K562 (cell line): ENCODE results near the gene CATSPER3. TPM values are rescaled to one million over a fixed set of nuclear protein-coding genes. Genes with fewer than 3 reads are reported as not detected.

Experiments used
- BHLHE40 ChIP-seq: IDR thresholded peaks from 2 replicates; pipeline ENCODE4 v1.6.1; 2011; ENCODE audit warnings: low read length, improper control_type of control experiment
- BMI1 ChIP-seq: fragments of 150-350 bp; IDR thresholded peaks from 2 replicates; pipeline ENCODE4 v1.6.1; 2014; ENCODE audit warnings: low read length
- DPF2 ChIP-seq: fragments of 450-650 bp; IDR thresholded peaks from 2 replicates; pipeline ENCODE4 v1.6.1; 2016
- EHMT2 ChIP-seq: fragments of 450-650 bp; IDR thresholded peaks from 2 replicates; pipeline ENCODE4 v1.6.1; 2018; ENCODE audit warnings: antibody characterized with exemption
- HSF4 ChIP-seq: fragments of 250-450 bp; sonication (Bioruptor Pico); IDR thresholded peaks from 2 replicates; pipeline ENCODE4 v2.1.2; 2022; ENCODE audit warnings: mild to moderate bottlenecking, moderate library complexity, borderline replicate concordance
- MGA ChIP-seq: fragments of 450-650 bp; IDR thresholded peaks from 2 replicates; pipeline ENCODE4 v1.6.1; 2016; ENCODE audit warnings: mild to moderate bottlenecking, moderate library complexity
- NCOR1 ChIP-seq: fragments of 450-650 bp; IDR thresholded peaks from 2 replicates; pipeline ENCODE4 v1.6.1; 2016; ENCODE audit warnings: mild to moderate bottlenecking, moderate library complexity
- POLR2G ChIP-seq: fragments of 200-400 bp; formaldehyde crosslinking; IDR thresholded peaks from 2 replicates; pipeline ENCODE4 v1.6.1; 2017; ENCODE audit warnings: low read depth, mild to moderate bottlenecking, antibody characterized with exemption, low read length, moderate library complexity
- RBM22 ChIP-seq: fragments of 200-400 bp; formaldehyde crosslinking; IDR thresholded peaks from 2 replicates; pipeline ENCODE4 v1.6.1; 2018; ENCODE audit warnings: low read length, low read depth; ENCODE audit not compliant: poor library complexity, severe bottlenecking
- THRA ChIP-seq: fragments of 450-650 bp; IDR thresholded peaks from 2 replicates; pipeline ENCODE4 v1.6.1; 2017; ENCODE audit warnings: mild to moderate bottlenecking, moderate library complexity
- THRB ChIP-seq: fragments of 450-650 bp; formaldehyde crosslinking; conservative IDR thresholded peaks from 2 replicates; pipeline ENCODE4 v1.4.0; 2022; ENCODE audit warnings: mild to moderate bottlenecking, missing genetic modification characterization
- XRCC3 ChIP-seq: fragments of 450-650 bp; IDR thresholded peaks from 2 replicates; pipeline ENCODE4 v1.6.1; 2017; ENCODE audit warnings: mild to moderate bottlenecking, moderate library complexity
- ZNF507 ChIP-seq: conservative IDR thresholded peaks from 2 replicates; pipeline ENCODE4 v1.6.1; 2017; ENCODE audit warnings: missing genetic modification characterization, missing compliant biosample characterization
- ZNF766 ChIP-seq: fragments of 200-800 bp; sonication (Bioruptor generic); conservative IDR thresholded peaks from 2 replicates; pipeline ENCODE4 v1.6.1; 2016; ENCODE audit warnings: missing genetic modification characterization, missing compliant biosample characterization
- ZNF780A ChIP-seq: fragments of 250-450 bp; sonication (Bioruptor Pico); IDR thresholded peaks from 2 replicates; pipeline ENCODE4 v1.5.0; 2021; ENCODE audit warnings: mild to moderate bottlenecking
- polyA plus RNA-seq, 8 experiments: library from polyadenylated mRNA; depleted of rRNA in 4 of 8; stranded (reverse) in 5 of 8; unstranded in 3 of 8; fragments of >200 nt; fragmentation: Nextera tagmentation in 2 of 8; fragmentation: Illumina TruSeq in 1 of 8; extraction: Ambion mirVana in 2 of 8; extraction: Trizol in 1 of 8; gene quantifications; 2 replicates each; pipeline versions ENCODE4 v1.2.1 to v1.2.3, GENCODE V29; 2011 to 2014; ENCODE audit warnings: inconsistent platforms in 1 of 8, missing spikeins in 1 of 8
- total RNA-seq, 7 experiments: library from RNA; depleted of rRNA in 6 of 7; stranded (reverse); fragments of >200 nt in 6 of 7; fragmentation: Illumina TruSeq in 2 of 7; extraction: Trizol in 2 of 7; gene quantifications; 2 replicates each; pipeline versions ENCODE4 v1.2.1 to v1.2.3, GENCODE V29; 2011 to 2021; ENCODE audit warnings: low replicate concordance in 1 of 7

The CATSPER3 gene
- total and polyA plus RNA-seq, 9 of the 15 experiments (the other 6 are each of a cell fraction or from before 2014, with no cell fraction given), result 0.14 to 1.5 (median 0.49) TPM

- no peak for TF ChIP-seq EHMT2
- TF ChIP-seq XRCC3, result no peak
- TF ChIP-seq ZNF507 (tag), result no peak
- TF ChIP-seq RBM22, result no peak
- no peak for TF ChIP-seq HSF4 (CRISPR knock-in tag)
- no peak for TF ChIP-seq BMI1
- no peak for TF ChIP-seq THRA
- peak; percentile 71; the same call in 1 of the 2 replicates for TF ChIP-seq DPF2
- TF ChIP-seq ZNF766 (CRISPR knock-in tag), result no peak; the same call in 1 of the 2 replicates
- peak; percentile 90 for TF ChIP-seq POLR2G
- no peak for TF ChIP-seq THRB (CRISPR knock-in tag)
- peak; percentile 57 for TF ChIP-seq BHLHE40
- no peak for TF ChIP-seq ZNF780A (CRISPR knock-in tag)
- TF ChIP-seq MGA, result peak; percentile 97
- no peak; the same call in none of the 2 replicates for TF ChIP-seq NCOR1
Observed at GRCh38 chr5:135034236-135034962, 66.7 kb downstream of the CATSPER3 start (continued).
